ENCODE results near the gene IL3RA.
A peak's percentile ranks its signal among the peaks of the same experiment; 100 is the strongest.
"Not testable (repeated sequence)": the region's sequence is repeated elsewhere in the genome, so short reads cannot be mapped to it uniquely, and the experiment has no call there.

The IL3RA gene

GRCh38 chrX:1403228-1403627 lies 66.6 kb downstream of the IL3RA start:
- H3K4me1 ChIP-seq (ENCODE audit: control insufficient read depth in 1 of 2, insufficient read depth in 2 of 2, low read length in 2 of 2): no peaks in the 10 kb centered on the region
- no peaks in the 10 kb centered on the region for H3K9me3 ChIP-seq (ENCODE audit: control insufficient read depth in 1 of 2, low read length in 2 of 2)
- no peak overlapping the region for H3K4me3 ChIP-seq (ENCODE audit: low read depth in 1 of 2, low read length in 2 of 2)
- no peaks in the 10 kb centered on the region for H3K27me3 ChIP-seq (ENCODE audit: low read depth, low read length)
- H3K27ac ChIP-seq (ENCODE audit: low read length): no peak overlapping the region
- peaks cover 30 to 70% of the 10 kb centered on the region in 2 donors for H3K36me3 ChIP-seq (ENCODE audit: control insufficient read depth in 1 of 2, insufficient read depth in 2 of 2, low read length in 2 of 2)

- H3K9me3 ChIP-seq (ENCODE audit: control insufficient read depth in 1 of 2, low read length in 2 of 2); H3K27me3 ChIP-seq (ENCODE audit: low read depth, low read length); H3K27ac ChIP-seq (ENCODE audit: low read length); H3K4me1 ChIP-seq (ENCODE audit: control insufficient read depth in 1 of 2, insufficient read depth in 2 of 2, low read length in 2 of 2); H3K4me3 ChIP-seq (ENCODE audit: low read depth in 1 of 2, low read length in 2 of 2): not testable (repeated sequence)
- H3K36me3 ChIP-seq (ENCODE audit: control insufficient read depth in 1 of 2, insufficient read depth in 2 of 2, low read length in 2 of 2): peaks cover 30 to 70% of the 10 kb centered on the region in 2 donors
Measured at GRCh38 chrX:1403867-1404266, 67.3 kb downstream of the IL3RA start.

GRCh38 chrX:1405769-1406168 lies 69.2 kb downstream of the IL3RA start:
- peaks cover 26 to 67% of the 10 kb centered on the region in 2 donors for H3K36me3 ChIP-seq (ENCODE audit: control insufficient read depth in 1 of 2, insufficient read depth in 2 of 2, low read length in 2 of 2)
- not testable (repeated sequence) for H3K9me3 ChIP-seq (ENCODE audit: control insufficient read depth in 1 of 2, low read length in 2 of 2); H3K27ac ChIP-seq (ENCODE audit: low read length); H3K4me1 ChIP-seq (ENCODE audit: control insufficient read depth in 1 of 2, insufficient read depth in 2 of 2, low read length in 2 of 2); H3K27me3 ChIP-seq (ENCODE audit: low read depth, low read length); H3K4me3 ChIP-seq (ENCODE audit: low read depth in 1 of 2, low read length in 2 of 2)

- no peaks in the 10 kb centered on the region for H3K9me3 ChIP-seq (ENCODE audit: control insufficient read depth in 1 of 2, low read length in 2 of 2)
- H3K4me3 ChIP-seq (ENCODE audit: low read depth in 1 of 2, low read length in 2 of 2): no peak overlapping the region
- H3K4me1 ChIP-seq (ENCODE audit: control insufficient read depth in 1 of 2, insufficient read depth in 2 of 2, low read length in 2 of 2): no peaks in the 10 kb centered on the region
- H3K27ac ChIP-seq (ENCODE audit: low read length): no peak overlapping the region
- H3K36me3 ChIP-seq (ENCODE audit: control insufficient read depth in 1 of 2, insufficient read depth in 2 of 2, low read length in 2 of 2): peaks cover 26 to 63% of the 10 kb centered on the region in 2 donors
- no peaks in the 10 kb centered on the region for H3K27me3 ChIP-seq (ENCODE audit: low read depth, low read length)
Measured at GRCh38 chrX:1407035-1407434, 70.5 kb downstream of the IL3RA start.

- Histone ChIP-seq H3K27me3 (ENCODE audit: low read depth, low read length) (no peaks in the 10 kb centered on the region), H3K4me3 (ENCODE audit: low read depth in 1 of 2, low read length in 2 of 2) (no peak overlapping the region), H3K27ac (ENCODE audit: low read length) (no peak overlapping the region), H3K9me3 (ENCODE audit: control insufficient read depth in 1 of 2, low read length in 2 of 2) (no peaks in the 10 kb centered on the region), H3K36me3 (ENCODE audit: control insufficient read depth in 1 of 2, insufficient read depth in 2 of 2, low read length in 2 of 2) (peaks cover 9 to 54% of the 10 kb centered on the region in 2 donors), H3K4me1 (ENCODE audit: control insufficient read depth in 1 of 2, insufficient read depth in 2 of 2, low read length in 2 of 2) (no peaks in the 10 kb centered on the region)
Measured at GRCh38 chrX:1411326-1411725, 74.7 kb downstream of the IL3RA start.

GRCh38 chrX:1412551-1413161 lies 76.1 kb downstream of the IL3RA start:
- Histone ChIP-seq H3K9me3 (ENCODE audit: control insufficient read depth in 1 of 2, low read length in 2 of 2) (no peaks in the 10 kb centered on the region), H3K36me3 (ENCODE audit: control insufficient read depth in 1 of 2, insufficient read depth in 2 of 2, low read length in 2 of 2) (peaks cover 5 to 51% of the 10 kb centered on the region in 2 donors), H3K27ac (ENCODE audit: low read length) (no peak overlapping the region), H3K4me3 (ENCODE audit: low read depth in 1 of 2, low read length in 2 of 2) (no peak overlapping the region), H3K27me3 (ENCODE audit: low read depth, low read length) (no peaks in the 10 kb centered on the region), H3K4me1 (ENCODE audit: control insufficient read depth in 1 of 2, insufficient read depth in 2 of 2, low read length in 2 of 2) (no peaks in the 10 kb centered on the region)

- Histone ChIP-seq H3K4me3 (ENCODE audit: low read depth in 1 of 2, low read length in 2 of 2) (no peak overlapping the region), H3K4me1 (ENCODE audit: control insufficient read depth in 1 of 2, insufficient read depth in 2 of 2, low read length in 2 of 2) (no peaks in the 10 kb centered on the region), H3K36me3 (ENCODE audit: control insufficient read depth in 1 of 2, insufficient read depth in 2 of 2, low read length in 2 of 2) (peaks cover 18 to 70% of the 10 kb centered on the region in 2 donors), H3K27ac (ENCODE audit: low read length) (no peak overlapping the region), H3K27me3 (ENCODE audit: low read depth, low read length) (no peaks in the 10 kb centered on the region), H3K9me3 (ENCODE audit: control insufficient read depth in 1 of 2, low read length in 2 of 2) (peaks cover 0 to 4% of the 10 kb centered on the region in 2 donors)
Measured at GRCh38 chrX:1416327-1416784, 79.8 kb downstream of the IL3RA start.

- Histone ChIP-seq H3K4me3 (ENCODE audit: low read depth in 1 of 2, low read length in 2 of 2) (no peak overlapping the region), H3K27ac (ENCODE audit: low read length) (no peak overlapping the region), H3K27me3 (ENCODE audit: low read depth, low read length) (no peaks in the 10 kb centered on the region), H3K9me3 (ENCODE audit: control insufficient read depth in 1 of 2, low read length in 2 of 2) (peaks cover 0 to 11% of the 10 kb centered on the region in 2 donors), H3K4me1 (ENCODE audit: control insufficient read depth in 1 of 2, insufficient read depth in 2 of 2, low read length in 2 of 2) (no peaks in the 10 kb centered on the region), H3K36me3 (ENCODE audit: control insufficient read depth in 1 of 2, insufficient read depth in 2 of 2, low read length in 2 of 2) (peaks cover 22 to 76% of the 10 kb centered on the region in 2 donors)
Measured at GRCh38 chrX:1416965-1417760, 80.6 kb downstream of the IL3RA start.

GRCh38 chrX:1417921-1418771 lies 81.6 kb downstream of the IL3RA start:
- Histone ChIP-seq H3K36me3 (ENCODE audit: control insufficient read depth in 1 of 2, insufficient read depth in 2 of 2, low read length in 2 of 2) (peaks cover 22 to 76% of the 10 kb centered on the region in 2 donors), H3K9me3 (ENCODE audit: control insufficient read depth in 1 of 2, low read length in 2 of 2) (peaks cover 0 to 17% of the 10 kb centered on the region in 2 donors), H3K4me3 (ENCODE audit: low read depth in 1 of 2, low read length in 2 of 2) (peak overlapping the region in 1 of 2 donors; percentile 14), H3K4me1 (ENCODE audit: control insufficient read depth in 1 of 2, insufficient read depth in 2 of 2, low read length in 2 of 2) (no peaks in the 10 kb centered on the region), H3K27me3 (ENCODE audit: low read depth, low read length) (no peaks in the 10 kb centered on the region), H3K27ac (ENCODE audit: low read length) (no peak overlapping the region)

- Histone ChIP-seq H3K27me3 (ENCODE audit: low read depth, low read length) (no peaks in the 10 kb centered on the region), H3K27ac (ENCODE audit: low read length) (no peak overlapping the region), H3K36me3 (ENCODE audit: control insufficient read depth in 1 of 2, insufficient read depth in 2 of 2, low read length in 2 of 2) (peaks cover 22 to 75% of the 10 kb centered on the region in 2 donors)
Measured at GRCh38 chrX:1418901-1419544, 82.4 kb downstream of the IL3RA start.

More at GRCh38 chrX:1418901-1419544, 82.4 kb downstream of the IL3RA start:
- Histone ChIP-seq H3K4me1 (ENCODE audit: control insufficient read depth in 1 of 2, insufficient read depth in 2 of 2, low read length in 2 of 2) (no peaks in the 10 kb centered on the region), H3K9me3 (ENCODE audit: control insufficient read depth in 1 of 2, low read length in 2 of 2) (peaks cover 0 to 17% of the 10 kb centered on the region in 2 donors), H3K4me3 (ENCODE audit: low read depth in 1 of 2, low read length in 2 of 2) (no peak overlapping the region)
